GM21515 (cell line): ENCODE measurements around the gene TGFBR3.

Experiments used
- ATAC-seq: cut with Tn5 transposase; IDR thresholded peaks from one replicate; pipeline ENCODE4 v1.9.1; 2021; ENCODE audit not compliant: unreplicated experiment

TGFBR3 gene

GRCh38 chr1:91827459-91828321 lies 58.3 kb downstream of the TGFBR3 start:
- no peak for ATAC-seq

DNA sequence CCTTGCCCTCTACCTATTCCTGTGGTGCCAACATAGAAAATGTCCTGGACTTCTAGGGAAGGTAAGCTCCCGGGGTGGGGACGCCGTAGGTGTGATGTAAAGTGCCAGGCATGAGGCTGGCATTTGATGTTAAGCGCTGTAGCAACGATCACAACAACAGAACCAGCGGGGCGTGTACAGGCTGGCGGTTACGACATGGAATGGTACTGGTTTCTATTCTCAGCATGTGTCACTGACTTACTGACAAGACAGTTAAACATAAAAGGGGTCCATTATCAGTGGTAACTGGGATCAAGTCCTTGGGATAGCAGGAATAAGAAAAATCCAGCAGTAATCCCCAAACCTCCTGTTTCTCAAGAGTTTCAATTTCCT lies 58.9 kb downstream of the TGFBR3 start:
- no peak for ATAC-seq

DNA sequence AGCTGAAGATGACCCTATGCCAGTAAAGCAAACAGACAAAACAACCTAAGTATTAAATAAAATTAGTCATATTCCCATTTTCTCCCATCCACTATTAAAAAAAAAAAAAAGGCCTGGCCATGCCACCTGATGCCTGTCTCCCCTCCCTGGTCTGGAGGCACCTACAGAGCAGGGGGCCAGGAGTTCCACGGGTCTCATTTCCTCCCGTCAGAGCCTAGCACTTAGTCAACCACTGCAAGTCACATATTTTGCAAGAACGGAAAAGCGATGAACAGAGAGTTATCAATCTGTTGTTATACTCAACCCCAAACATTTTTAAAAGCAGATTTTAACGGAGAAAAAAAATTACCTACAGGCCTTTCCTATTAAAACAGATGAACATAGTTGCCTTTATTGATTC lies 59.3 kb downstream of the TGFBR3 start:
- no peak for ATAC-seq

DNA sequence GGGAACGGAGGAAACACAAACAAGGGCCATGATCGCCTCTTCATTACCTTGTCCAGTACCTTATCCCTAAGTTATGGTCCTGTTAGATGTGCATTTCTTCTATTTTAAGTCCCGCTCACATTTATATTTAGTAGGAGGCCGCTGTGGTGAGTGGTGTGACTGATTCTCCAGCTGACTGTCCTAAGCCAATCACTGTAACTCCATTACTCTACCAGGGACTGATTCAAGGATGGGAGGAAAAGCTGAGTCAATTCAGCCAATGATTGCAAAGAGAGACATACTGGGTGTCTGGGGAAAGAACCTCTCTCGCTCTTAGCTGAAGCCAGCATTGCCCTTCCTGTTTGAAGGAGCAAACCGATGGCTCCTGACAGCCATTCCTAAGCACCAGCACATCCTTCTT lies 59.7 kb downstream of the TGFBR3 start:
- no peak for ATAC-seq

- ATAC-seq, result no peak
Observed at GRCh38 chr1:91821126-91821868, 64.7 kb downstream of the TGFBR3 start.

DNA sequence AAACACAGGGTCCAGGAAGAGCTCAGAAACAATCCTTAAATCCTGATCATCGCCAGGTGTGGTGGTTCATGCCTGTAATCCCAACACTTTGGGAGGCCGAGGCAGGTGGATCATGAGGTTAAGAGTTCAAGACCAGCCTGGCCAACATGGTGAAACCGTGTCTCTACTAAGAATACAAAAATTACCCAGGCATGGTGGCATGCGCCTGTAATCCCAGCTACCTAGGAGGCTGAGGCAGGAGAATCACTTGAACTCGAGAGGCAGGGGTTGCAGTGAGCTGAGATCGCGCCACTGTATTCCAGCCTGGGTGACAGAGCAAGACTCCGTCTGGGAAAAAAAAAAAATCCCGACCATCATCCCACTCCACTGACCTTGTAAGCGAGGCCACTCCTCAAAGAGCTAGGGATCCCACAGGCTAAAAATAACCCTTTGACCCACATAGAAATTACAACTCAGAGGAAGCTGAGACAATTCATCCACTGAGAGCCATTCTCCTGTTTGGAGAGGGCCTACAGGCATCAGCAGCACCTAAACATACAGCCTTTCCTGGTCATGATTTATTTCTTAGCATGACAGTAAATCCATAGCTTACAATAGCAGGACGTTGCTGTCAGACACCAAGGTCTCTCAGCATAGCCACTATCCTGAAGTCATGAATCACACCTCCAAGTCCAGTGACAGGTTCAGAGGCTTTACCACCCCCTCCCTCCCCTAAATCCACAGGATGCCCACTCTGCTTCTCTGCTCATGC lies 66.7 kb downstream of the TGFBR3 start:
- ATAC-seq, result no peak

- no peak for ATAC-seq
Observed at GRCh38 chr1:91818713-91818975, 67.3 kb downstream of the TGFBR3 start.

DNA sequence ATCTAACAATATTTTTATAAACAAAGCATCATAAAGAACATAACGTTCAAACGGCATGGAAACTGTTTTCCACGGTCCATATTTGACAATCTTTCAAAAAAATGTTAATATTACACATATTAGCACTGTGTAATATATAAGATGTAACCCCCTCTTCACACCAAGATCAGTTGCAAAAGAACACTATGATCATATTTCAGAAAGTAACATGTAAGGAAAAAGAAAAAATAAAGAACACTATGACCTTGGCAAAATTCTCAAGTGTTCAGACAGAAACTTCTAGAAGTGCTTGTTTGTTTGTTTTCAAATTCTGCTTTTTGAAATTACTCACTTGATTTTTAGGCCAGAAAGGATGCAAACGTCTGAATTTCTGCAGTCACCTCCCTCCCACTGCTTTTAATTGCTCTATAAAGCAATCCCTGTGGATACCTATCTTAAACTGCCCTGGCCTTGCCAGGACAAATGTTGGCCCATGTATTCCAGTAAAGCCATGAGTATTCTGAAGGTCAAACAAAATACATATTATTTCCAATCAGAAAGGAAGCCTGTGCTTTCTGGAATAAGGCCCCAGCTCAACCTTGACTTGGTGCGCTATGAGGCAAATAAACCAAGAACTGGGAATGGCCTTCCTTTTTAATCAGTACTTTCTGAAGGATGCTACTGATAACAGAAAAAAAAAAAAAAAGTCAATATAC lies 68.6 kb downstream of the TGFBR3 start:
- no peak for ATAC-seq

- no peak for ATAC-seq
Observed at GRCh38 chr1:91816031-91816430, 69.9 kb downstream of the TGFBR3 start.

GRCh38 chr1:91814448-91814847 lies 71.5 kb downstream of the TGFBR3 start:
- ATAC-seq, result no peak

- ATAC-seq, result no peak
Observed at GRCh38 chr1:91813813-91814212, 72.1 kb downstream of the TGFBR3 start.

DNA sequence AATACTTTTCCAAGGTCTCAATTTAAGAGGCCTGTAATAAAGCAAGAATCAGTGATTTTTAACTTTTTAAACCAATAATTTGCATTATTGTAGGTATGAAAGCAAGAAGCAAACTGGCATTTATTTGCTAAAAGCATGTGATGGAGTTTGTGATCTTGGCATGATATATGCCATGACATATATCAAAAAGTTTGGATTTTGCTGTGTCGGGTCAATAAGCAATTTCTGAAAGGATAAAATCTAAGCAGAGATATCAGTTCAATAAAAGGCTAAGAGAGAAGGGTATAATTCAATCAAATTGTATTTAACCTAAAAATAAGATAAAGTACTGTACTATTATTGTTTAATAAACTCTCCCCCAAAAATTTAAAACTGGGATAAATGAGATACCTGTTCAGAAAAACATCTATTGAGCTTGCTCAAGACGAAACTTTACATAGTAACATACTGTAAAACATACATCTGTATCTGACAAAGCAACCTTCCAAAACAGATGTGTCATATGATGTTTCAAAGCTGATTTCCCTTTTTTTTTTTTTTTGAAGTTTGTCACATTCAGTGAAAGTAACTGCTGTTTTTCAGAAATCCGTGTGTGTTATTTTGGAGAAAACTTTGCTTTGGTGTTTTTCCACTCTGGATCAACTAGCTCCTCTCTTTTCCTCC lies 74.5 kb downstream of the TGFBR3 start:
- no peak for ATAC-seq

GRCh38 chr1:91809317-91809716 lies 76.6 kb downstream of the TGFBR3 start:
- ATAC-seq, result no peak

DNA sequence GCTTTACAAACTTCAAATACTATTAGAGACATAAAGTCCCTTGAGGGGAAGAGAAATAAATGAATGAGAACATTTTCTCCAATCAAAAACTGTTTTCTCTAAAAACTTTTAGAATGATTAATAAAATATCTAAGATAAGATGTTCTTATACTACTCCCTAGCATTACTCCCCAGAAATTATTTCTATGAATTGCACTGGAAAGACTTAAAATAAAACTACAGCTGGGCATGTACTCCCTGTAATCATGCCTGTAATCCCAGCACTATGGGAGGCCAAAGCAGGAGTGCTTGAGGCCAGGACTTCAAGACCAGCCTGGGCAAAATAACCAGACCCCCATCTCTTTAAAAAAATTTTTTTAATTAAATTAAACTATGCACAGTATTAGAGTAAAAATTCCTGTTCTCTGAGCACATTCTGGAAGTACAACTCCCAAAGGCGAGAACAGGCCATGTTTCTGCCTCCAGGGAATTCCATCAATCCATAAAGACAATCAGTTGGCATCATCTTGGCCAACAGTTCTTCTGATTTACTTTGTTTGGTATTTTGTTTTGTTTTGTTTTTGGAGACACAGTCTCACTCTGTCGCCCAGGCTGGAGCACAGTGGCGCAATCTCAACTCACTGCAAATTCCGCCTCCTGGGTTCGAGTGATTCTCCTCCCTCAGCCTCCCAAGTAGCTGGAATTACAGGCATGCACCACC lies 77.9 kb downstream of the TGFBR3 start:
- no peak for ATAC-seq

GRCh38 chr1:91806769-91807700 lies 78.9 kb downstream of the TGFBR3 start:
- no peak for ATAC-seq

GRCh38 chr1:91806181-91806768 lies 79.7 kb downstream of the TGFBR3 start:
- no peak for ATAC-seq

- ATAC-seq, result no peak
Observed at GRCh38 chr1:91805311-91805801, 80.6 kb downstream of the TGFBR3 start.

DNA sequence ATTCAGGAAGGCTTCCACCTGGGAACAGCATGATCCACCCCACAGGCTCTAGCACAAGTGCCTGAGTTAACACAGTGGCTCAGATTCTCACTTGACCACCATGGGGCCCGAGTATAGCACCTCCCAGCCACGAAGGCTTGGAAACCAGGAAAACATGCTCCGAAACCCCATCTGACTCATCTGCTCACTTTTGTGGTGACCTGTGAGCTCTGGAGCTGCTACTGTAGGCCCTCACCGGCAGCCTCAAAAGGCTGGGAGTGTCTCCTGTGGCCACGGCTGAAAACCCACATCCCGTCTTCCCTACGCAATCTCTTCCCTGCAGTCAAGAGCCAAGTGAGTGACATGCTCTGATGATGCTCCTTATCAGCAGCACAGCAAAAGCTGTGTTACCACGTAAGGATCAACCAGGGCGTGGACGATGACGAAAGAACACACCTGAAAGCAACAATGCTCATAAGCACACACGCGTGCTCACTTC lies 81.4 kb downstream of the TGFBR3 start:
- no peak for ATAC-seq
